Suppressor macrophage treated with lipopolysaccharide for 1 hour (primary cell): ENCODE results near the gene C19orf85.
A peak's percentile ranks its signal among the peaks of the same experiment; 100 is the strongest.
"Not testable (repeated sequence)": the region's sequence is repeated elsewhere in the genome, so short reads cannot be mapped to it uniquely, and the experiment has no call there.

ENCODE experiments used
- DNase-seq, 3 donors: peaks; one replicate each; pipeline ENCODE4 v3.0.0-alpha.2; 2020 to 2022

The C19orf85 gene

DNA sequence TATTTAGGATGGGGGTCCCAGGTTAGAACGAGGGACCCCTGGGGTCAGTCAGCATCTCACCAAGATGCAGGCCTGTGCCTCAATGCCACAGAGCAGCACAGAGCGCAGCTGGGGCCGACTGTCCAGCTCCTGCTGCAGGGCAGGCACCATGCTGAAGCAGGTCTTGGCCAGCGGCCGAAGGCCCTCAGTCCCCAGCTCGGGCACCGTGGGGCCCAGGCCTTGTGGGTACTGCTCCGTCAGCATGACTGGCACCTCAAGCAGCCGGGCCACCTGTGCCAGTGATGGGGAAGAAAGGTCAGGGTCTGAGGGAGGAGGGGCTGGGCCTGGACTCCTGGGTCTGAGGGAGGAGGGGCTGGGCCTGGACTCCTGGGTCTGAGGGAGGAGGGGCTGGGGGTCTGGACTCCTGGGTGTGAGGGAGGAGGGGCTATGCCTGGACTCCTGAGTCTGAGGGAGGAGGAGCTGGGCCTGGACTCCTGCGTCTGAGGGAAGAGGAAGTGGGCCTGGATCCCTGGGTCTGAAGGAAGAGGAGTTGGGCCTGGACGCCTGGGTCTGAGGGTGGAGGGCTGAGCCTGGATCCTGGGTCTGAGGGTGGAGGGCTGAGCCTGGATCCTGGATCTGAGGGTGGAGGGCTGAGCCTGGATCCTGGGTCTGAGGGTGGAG lies 8.8 kb downstream of the C19orf85 start:
- DNase-seq: no peak

DNA sequence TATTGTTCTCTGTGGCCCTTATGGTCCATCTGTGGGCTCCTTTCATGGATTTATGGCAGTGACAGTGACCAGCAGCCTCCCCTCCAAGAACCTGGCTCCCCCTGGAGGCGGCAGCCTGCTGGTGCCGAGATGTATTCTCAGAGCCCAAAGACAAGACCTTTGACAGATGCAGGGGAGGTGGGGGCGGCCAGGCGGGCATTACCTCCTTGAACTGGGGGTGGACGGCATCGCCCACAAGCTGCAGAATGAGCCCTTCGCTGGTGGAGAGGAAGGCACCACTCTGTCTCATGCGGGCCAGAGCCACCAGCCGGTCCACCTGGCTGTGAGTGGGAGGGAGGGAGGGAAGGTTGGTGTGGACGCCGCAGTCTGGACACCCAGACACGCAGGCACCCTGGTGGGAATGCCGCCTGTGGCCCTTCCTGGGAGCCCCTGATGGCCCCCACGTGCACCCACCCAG lies 9.7 kb downstream of the C19orf85 start:
- DNase-seq: peak; percentile 60 to 78 (median 65)

DNA sequence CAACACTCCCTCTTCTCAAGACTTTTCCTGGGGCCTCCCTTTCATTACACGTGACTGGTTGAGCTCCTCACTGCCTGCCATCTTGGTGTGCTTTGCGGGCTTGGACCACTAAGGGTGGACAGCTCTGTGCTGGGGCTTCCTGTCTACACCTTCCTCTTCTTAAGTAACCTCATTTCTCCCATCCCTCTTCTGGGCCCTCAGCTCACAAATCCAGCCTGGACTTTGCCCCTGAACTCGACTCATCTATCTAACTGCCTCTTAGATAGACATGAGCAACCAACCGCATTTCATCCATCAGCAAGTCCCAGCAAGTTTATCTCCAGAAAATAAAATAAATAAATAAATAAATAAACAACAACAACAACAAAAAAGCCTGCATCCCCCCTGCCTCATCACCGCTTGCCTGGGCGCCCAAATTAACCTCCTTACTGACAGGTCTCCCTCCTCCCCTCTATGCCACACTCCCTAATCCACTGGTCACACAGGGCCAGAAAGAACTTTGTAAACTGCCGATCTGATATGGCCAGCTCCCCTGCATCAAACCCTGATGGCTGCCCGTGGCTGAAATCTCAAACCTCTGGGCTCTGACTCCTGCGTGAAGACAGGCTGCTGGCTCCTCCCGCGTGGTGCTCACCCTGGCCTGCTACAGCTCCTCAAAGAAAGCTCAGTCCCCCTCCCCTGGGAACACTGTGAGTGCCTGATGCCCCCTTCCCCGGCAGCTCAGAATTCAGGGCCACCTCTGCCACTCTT lies 10.9 kb downstream of the C19orf85 start:
- DNase-seq: no peak

DNA sequence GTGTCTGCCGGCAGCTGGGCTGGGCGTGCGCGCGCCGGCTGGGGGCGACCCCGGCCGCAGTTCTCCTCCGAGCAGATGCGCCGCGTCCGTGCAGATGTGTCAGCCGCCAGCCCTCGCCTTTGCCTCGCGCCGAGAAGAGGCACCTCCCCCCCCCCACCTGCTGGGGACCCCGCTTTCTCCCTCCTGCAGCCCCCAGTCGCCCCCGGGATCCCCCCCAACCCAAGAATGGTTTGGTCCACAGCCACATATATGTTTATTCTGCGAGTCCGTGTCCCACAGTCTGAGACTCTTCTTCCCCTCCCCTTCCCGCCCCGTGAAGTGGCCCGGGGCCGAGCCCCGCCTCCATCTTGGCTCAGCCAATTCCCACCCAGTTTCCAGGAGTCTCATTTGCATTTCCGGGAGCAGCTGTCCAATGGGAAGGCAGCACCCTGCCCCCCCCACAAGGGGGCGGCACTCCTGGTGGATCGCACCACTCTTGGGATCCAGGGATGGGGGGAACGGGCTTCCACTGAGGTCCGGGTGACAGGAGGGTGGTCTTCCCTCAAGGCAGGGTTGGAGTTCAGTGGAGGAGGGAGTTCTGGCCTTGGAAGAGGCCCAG lies 11.7 kb downstream of the C19orf85 start:
- DNase-seq: peak; percentile 41 to 66 (median 62)

DNA sequence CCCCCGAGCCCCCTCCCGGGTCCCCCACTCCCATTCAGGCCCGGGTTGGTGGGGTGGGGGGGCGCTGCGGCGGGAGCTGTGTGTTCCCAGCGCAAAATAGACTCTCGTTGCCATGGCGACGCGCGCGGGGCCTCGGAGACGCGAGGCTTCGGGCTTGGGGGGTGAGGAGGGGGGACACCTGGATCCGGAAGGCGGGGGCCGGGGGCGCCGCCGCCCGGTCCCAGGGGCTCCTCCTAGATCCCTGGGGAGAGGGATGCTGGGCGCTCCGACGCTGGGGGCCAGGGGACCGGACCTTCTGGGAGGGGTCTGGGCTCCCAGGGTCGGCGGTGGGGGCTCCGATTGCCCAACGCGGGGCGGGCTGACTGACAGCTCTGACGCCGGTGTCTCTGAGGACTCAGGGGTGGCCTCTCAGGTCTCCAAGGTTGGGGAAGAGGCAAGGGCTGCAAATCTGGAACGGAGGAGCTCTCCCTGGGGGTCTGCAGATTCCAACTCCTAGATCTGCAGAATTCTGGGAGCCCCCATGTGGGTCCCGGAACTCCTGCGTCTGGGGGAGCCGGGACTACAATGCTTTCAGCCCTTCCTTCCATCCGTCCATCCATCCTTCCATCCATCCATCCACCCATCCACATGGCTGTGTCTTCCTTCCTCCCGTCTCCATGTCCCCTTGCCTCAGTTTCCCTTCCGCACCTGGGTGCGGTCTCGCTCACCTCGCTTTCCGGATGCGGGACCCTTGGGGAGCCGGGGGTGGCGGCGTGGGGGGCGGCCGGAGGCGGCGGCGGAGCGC lies 12.4 kb downstream of the C19orf85 start:
- no peak for DNase-seq

DNA sequence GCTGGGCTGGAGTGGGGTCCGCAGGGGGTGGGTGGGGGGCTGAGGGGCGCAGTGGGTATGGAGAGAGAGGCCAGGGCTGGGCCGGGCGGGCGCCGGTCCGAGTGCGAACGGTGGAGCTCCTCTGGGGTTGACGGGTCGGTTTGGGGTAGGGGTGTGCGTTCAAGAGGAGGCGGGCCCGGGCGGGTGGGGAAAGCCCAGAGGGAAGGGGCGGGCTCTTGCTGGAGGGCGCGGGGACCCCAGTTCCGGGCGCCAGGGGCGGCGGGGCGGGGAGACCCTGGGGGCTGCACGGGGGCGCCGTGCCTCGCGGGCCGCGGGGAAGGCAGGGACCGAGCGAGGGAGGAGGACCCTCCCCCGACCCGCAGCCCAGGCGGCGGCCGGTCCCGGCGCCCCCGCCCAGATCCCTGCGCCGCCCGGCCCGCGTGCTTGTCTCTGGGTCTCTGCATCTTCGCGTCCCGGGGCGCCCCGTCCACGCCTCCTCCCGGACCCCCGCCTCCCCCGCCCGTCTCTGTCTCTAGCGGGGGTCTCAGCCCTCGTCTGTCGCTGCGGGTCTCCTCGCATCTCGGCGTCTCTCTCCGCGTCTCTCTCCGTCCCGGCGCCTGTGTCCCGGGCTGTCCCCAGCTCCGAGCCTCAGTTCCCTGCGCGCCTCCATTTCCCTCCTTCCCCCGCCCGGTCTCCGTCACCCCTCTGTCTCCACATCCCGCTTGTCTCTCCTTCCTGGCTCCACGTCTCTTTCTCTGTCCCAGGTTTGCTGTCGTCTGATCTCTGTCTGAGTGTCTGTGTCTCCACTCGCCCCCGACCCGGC lies 13.2 kb downstream of the C19orf85 start:
- no peak for DNase-seq

DNA sequence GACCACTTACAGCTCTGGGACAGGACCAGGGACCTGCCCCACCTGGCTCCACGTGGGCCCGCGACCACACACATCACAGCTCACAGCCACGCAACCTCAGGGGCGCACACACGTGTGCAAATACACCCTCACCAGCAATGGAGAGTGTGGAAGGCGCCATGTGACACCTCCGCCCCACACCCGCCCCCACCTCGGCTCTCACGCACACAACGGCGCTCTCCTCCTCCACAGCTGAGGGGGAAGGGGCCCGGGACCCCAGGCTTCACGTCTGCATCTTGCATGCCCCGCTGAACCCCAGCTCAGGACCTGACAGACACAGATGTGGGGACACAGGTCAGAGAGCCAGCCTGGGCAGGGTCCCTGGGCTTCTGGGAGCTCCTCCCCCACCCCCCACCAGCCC lies 15.1 kb downstream of the C19orf85 start:
- no peak for DNase-seq

DNA sequence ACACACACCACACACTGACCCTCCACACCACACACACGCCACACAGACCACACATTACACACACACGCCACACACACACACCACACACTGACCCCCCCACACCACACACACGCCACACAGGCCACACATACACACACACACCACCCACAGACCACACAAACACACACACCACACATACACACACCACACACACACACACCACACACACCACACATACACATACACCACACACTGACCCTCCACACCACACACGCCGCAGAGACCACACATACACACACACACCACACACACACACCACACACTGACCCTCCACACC lies 16.4 kb downstream of the C19orf85 start:
- not testable (repeated sequence) for DNase-seq

DNA sequence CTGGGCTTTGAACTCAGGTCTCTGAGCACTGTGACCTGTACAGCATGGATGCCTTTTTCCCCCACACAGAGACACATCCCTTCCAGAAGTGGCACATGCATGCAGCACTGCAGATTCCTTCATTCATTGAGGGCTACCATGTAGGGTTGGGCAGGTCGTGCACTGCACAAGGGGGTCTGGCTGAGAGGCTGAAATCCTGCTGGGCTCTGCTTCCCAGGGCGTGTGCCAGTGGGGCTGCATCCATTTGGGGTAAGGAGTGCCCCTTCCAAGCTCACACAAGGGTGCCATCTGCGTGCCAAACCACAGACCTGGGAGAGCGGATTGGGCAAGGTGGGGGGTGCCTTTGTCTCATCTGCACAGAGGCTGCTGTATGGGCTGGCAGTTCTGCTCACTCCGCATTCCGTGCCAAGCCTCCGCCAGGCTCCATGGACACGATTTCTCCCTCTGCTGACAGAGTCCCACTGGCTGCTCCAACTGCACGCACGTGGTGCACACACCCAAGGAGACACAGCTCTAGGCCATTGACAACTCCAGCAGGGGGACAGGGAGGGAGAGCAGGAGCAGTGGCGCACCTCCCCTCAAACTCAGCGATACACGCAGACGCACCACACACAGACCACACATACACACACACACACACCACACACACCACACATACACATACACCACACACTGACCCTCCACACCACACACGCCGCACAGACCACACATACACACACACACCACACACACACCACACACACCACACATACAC lies 17.0 kb downstream of the C19orf85 start:
- DNase-seq: no peak

DNA sequence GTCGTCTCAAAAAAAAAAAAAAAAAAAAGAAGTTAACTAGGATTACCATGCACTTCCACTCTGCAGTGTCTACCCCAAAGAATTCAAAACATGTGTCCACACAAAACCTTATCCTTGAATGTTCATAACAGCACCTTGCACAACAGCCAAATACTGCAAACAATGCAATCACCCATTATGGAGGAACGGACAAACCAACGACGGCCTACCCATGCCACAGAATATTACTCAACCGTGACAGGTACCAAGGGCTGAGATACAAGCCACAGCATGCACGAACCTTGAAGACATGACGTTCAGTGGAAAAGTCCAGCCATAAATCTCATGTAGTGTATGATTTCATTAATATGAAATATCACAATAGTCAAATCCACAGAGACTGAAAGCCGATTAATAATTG lies 18.5 kb downstream of the C19orf85 start:
- DNase-seq: no peak

DNA sequence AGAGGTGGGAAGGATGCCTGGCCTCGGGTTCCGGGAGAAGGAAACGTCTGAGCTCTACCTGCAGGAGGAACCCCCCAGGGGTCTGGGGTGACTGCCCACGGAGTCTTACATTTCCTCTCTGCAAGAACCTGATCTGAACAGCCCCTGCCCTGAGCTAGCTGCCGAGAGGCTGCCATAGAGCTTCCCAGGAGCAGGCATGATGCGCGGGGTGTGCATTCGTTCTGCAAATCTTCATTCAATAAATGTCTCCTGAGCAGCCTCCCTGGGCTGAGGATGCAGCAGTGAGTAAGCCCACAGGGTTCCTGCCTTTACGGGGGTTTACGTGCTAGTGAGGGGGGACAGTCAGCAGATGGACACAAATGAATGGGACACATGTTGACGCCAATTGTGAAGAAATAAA lies 19.9 kb downstream of the C19orf85 start:
- DNase-seq: no peak

DNA sequence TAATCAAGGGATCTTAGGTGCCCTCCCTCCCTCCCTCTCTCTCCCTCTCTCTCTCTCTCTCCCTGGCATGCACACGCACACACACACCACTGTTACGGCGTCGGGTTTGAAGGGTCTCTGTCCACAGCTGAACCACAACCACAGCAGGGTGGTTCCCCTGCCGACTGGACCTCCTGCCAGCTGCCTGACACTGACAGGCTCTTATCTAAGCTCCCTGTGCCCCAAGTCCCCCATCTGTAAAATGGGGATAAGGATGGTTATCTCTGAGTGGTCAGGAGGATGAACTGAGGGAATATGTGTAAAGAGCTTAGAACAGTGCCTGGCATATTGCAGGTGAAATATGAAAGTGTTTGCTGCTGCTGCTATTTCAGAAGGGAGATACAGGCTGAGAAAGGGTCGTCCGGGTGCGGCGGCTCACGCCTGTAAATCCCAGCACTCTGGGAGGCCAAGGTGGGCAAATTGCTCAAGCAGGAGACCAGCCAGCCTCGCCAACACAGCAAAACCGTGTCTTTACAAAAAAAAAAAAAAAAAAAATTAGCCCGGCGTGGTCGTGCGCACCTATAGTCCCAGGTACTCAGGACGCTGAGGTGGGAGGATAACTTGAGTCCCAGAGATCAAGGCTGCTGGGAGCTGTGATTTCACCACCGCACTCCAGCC lies 20.6 kb downstream of the C19orf85 start:
- DNase-seq: no peak

DNA sequence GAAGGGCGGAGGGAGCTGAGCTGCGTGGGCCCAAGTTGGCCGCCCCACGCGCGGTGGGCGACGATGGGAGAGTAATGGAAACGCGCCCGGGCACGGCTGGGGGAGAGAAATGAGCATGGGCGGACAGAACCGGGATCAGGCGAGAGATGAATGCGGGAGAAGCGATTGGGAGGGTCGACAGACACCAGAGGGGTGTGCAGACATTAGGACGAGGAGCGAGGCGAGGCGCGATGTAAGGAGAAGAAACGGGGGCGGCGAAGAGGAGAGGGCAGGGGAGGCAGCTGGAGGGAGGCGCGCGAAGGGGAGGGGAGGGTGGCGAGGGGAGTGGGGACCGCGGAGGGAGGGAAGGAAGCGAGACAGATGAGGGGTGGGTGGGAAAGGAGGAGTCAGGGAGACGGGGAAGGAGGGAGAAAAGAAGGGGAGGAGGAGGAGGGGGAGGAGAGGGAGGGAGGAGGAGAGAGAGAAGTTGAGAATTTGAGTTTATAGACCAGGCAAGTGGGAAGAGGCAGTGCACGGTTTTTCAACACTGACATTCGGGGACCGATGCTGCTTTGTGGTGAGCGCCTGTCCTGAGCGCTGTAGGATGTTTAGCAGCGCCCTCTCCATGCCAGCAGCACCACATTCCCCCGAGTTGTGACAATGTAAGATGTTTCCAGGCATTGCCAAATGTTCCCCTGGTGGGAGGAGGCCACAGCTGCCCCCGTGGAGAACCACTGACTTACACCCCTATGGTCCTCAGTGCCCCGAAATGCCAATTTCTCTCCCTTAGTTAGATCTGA lies 21.3 kb downstream of the C19orf85 start, which contains the start of gene SHISA7:
SHISA7 (minus strand) TSS at position 256 of the 779 bp plus-strand sequence. CDS start 437 bp downstream, outside the sequence.
- no peak for DNase-seq

DNA sequence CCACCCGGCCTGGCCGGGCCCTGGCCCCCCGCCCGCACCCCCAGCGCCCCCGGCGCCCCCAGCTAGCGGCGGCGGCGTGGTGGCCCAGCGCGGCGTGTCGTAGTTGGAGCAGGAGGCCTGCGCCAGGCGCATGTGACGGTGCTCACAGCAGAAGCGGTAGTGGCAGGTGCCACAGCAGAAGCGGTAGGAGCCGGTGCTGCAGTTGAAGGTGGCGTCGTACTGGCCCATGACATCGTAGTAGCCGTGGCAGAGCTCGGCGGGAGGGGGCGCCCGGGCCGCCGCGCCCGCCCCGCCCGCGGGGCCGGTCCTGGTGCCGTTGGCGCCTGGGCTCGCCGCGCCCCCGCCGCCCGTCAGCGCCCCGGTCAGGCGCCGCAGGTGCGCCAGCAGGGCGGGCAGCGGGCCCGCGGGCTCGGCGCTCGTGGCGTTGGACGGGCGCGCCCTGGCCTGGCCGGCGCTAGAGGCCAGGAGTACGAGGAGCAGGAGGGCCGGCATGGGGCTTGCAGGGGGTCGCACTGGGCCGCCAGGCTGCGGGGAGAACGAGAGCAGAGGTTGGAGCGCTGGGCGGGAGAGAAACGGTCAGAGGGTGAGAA lies 22.1 kb downstream of the C19orf85 start:
- no peak for DNase-seq

DNA sequence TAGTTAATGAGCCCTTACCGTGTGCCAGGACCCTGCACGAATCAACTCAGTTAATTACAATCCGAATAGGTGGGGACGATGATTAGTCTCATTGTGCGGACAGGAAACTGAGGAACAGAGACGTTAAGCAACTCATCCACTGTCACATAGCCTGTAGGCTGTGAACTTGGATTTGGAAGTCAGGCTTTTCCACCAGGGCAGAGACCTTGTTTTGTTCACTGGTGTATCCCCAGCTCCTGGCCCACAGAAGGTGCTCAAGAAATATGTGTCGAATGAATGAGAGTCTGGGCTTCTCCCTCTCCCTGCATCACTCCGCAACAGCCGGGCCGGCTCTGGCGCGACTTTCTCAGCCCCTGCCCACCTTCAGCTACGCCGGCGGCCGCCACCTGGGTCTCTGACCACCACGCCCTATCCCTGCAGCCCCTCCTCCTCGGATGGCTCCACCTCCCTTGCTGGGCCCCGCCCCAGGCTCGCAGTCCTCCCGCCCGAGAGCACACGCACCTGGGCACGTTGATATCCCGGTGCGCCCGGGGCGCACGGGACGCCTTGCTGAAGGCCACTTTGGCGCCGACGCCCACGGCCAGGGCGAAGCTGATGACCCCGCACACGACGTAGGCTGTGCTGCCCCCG lies 22.7 kb downstream of the C19orf85 start:
- DNase-seq: no peak

DNA sequence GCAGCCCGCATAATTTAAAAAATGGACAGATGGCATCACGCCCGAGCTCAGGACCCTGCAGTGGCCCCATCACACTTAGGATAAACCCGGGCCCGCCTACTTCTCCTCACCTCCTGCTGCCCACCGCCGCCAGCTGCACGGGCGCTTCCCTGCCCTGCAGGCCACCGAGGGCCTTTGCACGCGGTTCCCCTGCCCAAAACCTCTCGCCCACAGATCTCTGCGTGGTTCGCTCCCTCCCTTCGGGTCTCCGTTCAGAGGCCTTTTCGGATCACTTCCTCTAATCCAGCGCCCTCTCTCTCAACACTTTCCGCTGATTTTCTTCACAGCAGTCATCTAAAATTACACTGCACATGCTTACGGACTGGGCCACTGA lies 23.2 kb downstream of the C19orf85 start:
- DNase-seq: peak; percentile 60 to 70 (median 69)

DNA sequence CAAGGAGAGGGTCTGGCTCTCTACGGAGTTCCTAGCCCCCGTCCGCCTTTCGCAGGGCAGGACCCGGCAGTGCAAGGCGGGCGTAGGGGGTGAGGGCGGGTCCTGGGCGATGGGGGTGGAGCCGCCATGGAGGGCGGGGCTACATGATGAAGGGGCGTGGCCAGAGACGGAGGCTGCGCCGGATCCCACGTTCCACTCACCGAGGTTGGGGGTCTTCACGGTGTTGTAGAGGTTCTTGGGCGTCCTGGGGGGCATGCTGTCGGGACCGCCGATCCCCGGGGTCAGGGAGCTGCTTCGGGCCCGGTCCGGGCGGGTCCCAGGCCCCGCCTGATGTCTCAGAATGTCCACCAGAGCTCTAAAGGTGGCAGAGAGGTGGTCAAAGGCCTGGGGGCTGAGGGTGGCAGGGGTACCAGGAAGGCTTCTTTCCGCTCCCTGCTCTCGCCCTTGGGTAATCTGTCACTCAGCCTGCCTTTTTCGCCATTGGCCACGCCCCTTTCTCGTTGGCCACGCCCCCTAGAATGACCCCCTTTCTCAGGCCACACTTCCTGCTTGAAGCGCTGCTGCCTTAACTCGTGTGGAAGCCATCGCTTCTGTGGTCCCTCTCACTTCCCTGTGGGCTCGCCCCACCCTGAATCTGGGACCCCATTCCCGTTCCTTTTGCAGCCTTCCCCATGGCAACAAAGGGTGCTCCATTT lies 24.0 kb downstream of the C19orf85 start:
- peak in 1 of 3 donors; percentile 22 for DNase-seq

DNA sequence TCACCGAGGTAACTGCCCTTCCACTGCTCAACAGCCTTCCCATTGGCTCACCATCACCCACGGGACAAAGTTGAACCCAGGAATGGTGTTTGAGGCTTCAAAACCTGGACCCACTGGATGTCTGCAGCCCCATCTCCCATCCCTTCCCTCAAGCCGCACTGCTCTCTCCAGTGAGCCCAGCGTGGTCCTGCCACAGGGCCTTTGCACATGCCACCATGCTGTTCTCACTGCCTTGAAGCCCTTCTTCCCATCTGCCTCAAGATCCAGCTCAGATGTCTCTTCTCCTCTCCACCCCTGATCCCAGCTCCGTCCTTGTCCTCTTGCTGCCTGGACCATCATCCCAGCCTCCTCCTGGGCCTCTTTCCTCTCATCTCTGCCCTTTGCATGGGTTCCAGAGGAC lies 25.5 kb downstream of the C19orf85 start:
- no peak for DNase-seq

DNA sequence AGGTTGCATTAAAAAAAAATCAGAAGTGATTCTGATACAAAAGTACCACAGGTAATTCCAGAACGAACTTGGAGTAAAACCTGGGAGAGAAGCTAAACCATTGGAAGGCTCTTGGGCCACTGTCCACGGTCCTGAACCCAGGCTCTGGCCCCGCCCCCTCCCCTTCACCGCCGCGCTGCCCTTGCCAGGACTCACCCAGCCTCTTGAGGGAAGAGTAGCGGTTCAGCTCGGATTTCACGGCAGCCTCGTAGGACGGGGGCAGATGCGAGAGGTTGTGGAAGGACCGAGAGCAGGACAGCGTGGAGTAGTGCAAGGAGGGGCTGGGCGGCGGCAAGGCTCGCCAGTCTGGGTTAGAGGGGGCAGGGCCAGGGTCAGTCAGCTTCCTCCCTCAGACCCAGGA lies 27.1 kb downstream of the C19orf85 start:
- DNase-seq: peak; percentile 54 to 81 (median 67)
